Measurements from ENCODE around the gene PIP4P1. TPM values are rescaled to one million over a fixed set of nuclear protein-coding genes. Genes with fewer than 3 reads are reported as not detected.

Gene PIP4P1
- total and polyA plus RNA-seq, 9 of the 15 experiments (the other 6 are each of a cell fraction or from before 2014, with no cell fraction given) = 5.3 to 20.9 (median 10.7) TPM

DNA sequence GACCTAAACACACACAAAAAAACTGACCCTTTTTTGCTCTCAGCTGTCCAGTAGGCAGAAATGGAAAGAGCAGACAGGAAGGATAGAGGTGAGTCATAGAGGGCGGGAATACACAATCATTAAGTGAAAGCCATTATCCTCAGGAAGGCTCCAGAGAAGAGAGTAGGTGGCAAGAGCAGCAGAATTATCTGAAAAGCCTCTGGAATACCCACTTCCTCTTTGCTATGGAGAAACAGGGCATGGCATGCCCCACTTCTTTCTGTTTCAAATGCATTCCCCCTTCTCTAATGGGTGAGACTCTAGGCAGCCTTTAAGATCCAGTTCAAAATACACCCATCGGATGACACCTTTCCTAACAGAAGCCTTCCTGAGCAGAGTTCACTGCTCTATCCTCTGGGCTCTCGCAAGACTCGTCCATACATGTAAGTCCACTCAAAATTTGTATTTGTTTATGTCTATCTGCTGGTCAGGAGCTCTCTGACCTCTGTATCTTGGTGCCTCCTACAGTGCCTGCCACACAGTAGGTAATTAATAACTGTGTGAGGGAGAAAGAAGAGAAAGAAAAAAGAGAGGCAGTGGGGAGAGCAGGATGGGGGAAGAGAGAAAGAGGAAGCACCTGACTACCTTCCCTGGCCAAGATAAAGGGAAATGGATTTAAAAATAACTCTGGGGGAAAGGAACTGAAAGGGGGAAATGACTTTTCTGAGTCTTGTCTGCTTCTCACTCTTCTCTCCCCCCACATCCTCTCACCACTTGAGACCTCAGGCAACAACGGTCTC, 33.8 kb downstream of the PIP4P1 start (continued):
- TF ChIP-seq ZNF766 (CRISPR knock-in tag; conservative IDR thresholded peaks at IDR 0.05) (no peak), NR2C2 (CRISPR knock-in tag; IDR thresholded peaks at IDR 0.05) (no peak), NR2C2 (tag; IDR thresholded peaks at IDR 0.05) (no peak), POLR2A (conservative IDR thresholded peaks at IDR 0.05) (0 out of 2 replicates have a peak, but pooled peaks have one; percentile 24), DPF2 (IDR thresholded peaks at IDR 0.05) (peak; percentile 75; the same call in 1 of the 2 replicates), NFXL1 (CRISPR knock-in tag; IDR thresholded peaks at IDR 0.05) (no peak), EP400 (IDR thresholded peaks at IDR 0.05) (no peak), TFAM (CRISPR knock-in tag; conservative IDR thresholded peaks at IDR 0.05) (no peak), RBM25 (IDR thresholded peaks at IDR 0.05; ENCODE audit: low read depth, low read length, severe bottlenecking) (peak; percentile 24), CBX8 (IDR thresholded peaks at IDR 0.05; ENCODE audit: borderline replicate concordance, extremely low read depth, low read depth, low read length, poor library complexity, severe bottlenecking) (no peak)
- TF ChIP-seq, protein P1, sequence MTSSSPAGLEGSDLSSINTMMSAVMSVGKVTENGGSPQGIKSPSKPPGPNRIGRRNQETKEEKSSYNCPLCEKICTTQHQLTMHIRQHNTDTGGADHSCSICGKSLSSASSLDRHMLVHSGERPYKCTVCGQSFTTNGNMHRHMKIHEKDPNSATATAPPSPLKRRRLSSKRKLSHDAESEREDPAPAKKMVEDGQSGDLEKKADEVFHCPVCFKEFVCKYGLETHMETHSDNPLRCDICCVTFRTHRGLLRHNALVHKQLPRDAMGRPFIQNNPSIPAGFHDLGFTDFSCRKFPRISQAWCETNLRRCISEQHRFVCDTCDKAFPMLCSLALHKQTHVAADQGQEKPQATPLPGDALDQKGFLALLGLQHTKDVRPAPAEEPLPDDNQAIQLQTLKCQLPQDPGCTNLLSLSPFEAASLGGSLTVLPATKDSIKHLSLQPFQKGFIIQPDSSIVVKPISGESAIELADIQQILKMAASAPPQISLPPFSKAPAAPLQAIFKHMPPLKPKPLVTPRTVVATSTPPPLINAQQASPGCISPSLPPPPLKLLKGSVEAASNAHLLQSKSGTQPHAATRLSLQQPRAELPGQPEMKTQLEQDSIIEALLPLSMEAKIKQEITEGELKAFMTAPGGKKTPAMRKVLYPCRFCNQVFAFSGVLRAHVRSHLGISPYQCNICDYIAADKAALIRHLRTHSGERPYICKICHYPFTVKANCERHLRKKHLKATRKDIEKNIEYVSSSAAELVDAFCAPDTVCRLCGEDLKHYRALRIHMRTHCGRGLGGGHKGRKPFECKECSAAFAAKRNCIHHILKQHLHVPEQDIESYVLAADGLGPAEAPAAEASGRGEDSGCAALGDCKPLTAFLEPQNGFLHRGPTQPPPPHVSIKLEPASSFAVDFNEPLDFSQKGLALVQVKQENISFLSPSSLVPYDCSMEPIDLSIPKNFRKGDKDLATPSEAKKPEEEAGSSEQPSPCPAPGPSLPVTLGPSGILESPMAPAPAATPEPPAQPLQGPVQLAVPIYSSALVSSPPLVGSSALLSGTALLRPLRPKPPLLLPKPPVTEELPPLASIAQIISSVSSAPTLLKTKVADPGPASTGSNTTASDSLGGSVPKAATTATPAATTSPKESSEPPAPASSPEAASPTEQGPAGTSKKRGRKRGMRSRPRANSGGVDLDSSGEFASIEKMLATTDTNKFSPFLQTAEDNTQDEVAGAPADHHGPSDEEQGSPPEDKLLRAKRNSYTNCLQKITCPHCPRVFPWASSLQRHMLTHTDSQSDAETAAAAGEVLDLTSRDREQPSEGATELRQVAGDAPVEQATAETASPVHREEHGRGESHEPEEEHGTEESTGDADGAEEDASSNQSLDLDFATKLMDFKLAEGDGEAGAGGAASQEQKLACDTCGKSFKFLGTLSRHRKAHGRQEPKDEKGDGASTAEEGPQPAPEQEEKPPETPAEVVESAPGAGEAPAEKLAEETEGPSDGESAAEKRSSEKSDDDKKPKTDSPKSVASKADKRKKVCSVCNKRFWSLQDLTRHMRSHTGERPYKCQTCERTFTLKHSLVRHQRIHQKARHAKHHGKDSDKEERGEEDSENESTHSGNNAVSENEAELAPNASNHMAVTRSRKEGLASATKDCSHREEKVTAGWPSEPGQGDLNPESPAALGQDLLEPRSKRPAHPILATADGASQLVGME (CRISPR knock-in tag; IDR thresholded peaks at IDR 0.05) = no peak
- TF ChIP-seq, protein P2, sequence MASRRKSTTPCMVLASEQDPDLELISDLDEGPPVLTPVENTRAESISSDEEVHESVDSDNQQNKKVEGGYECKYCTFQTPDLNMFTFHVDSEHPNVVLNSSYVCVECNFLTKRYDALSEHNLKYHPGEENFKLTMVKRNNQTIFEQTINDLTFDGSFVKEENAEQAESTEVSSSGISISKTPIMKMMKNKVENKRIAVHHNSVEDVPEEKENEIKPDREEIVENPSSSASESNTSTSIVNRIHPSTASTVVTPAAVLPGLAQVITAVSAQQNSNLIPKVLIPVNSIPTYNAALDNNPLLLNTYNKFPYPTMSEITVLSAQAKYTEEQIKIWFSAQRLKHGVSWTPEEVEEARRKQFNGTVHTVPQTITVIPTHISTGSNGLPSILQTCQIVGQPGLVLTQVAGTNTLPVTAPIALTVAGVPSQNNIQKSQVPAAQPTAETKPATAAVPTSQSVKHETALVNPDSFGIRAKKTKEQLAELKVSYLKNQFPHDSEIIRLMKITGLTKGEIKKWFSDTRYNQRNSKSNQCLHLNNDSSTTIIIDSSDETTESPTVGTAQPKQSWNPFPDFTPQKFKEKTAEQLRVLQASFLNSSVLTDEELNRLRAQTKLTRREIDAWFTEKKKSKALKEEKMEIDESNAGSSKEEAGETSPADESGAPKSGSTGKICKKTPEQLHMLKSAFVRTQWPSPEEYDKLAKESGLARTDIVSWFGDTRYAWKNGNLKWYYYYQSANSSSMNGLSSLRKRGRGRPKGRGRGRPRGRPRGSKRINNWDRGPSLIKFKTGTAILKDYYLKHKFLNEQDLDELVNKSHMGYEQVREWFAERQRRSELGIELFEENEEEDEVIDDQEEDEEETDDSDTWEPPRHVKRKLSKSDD (conservative IDR thresholded peaks at IDR 0.05; ENCODE audit: low read length) = no peak
- TF ChIP-seq, protein P3, sequence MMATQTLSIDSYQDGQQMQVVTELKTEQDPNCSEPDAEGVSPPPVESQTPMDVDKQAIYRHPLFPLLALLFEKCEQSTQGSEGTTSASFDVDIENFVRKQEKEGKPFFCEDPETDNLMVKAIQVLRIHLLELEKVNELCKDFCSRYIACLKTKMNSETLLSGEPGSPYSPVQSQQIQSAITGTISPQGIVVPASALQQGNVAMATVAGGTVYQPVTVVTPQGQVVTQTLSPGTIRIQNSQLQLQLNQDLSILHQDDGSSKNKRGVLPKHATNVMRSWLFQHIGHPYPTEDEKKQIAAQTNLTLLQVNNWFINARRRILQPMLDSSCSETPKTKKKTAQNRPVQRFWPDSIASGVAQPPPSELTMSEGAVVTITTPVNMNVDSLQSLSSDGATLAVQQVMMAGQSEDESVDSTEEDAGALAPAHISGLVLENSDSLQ (IDR thresholded peaks at IDR 0.05) = no peak
- TF ChIP-seq, protein P4, sequence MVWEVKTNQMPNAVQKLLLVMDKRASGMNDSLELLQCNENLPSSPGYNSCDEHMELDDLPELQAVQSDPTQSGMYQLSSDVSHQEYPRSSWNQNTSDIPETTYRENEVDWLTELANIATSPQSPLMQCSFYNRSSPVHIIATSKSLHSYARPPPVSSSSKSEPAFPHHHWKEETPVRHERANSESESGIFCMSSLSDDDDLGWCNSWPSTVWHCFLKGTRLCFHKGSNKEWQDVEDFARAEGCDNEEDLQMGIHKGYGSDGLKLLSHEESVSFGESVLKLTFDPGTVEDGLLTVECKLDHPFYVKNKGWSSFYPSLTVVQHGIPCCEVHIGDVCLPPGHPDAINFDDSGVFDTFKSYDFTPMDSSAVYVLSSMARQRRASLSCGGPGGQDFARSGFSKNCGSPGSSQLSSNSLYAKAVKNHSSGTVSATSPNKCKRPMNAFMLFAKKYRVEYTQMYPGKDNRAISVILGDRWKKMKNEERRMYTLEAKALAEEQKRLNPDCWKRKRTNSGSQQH (CRISPR knock-in tag; IDR thresholded peaks at IDR 0.05) = no peak
- TF ChIP-seq, protein P5, sequence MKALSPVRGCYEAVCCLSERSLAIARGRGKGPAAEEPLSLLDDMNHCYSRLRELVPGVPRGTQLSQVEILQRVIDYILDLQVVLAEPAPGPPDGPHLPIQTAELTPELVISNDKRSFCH (CRISPR knock-in tag; IDR thresholded peaks at IDR 0.05) = no peak
- TF ChIP-seq, protein P5 (tag; IDR thresholded peaks at IDR 0.05) = no peak
